ENCODE measurements around the gene PRPF40B.

GRCh38 chr12:49578471-49579112 is 44.8 kb upstream of the PRPF40B start:
- TF ChIP-seq POLR2A (IDR thresholded peaks at IDR 0.05) (no peak), POLR2AphosphoS5 (IDR thresholded peaks at IDR 0.05) (no peak)
- TF ChIP-seq, protein P1, sequence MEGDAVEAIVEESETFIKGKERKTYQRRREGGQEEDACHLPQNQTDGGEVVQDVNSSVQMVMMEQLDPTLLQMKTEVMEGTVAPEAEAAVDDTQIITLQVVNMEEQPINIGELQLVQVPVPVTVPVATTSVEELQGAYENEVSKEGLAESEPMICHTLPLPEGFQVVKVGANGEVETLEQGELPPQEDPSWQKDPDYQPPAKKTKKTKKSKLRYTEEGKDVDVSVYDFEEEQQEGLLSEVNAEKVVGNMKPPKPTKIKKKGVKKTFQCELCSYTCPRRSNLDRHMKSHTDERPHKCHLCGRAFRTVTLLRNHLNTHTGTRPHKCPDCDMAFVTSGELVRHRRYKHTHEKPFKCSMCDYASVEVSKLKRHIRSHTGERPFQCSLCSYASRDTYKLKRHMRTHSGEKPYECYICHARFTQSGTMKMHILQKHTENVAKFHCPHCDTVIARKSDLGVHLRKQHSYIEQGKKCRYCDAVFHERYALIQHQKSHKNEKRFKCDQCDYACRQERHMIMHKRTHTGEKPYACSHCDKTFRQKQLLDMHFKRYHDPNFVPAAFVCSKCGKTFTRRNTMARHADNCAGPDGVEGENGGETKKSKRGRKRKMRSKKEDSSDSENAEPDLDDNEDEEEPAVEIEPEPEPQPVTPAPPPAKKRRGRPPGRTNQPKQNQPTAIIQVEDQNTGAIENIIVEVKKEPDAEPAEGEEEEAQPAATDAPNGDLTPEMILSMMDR (IDR thresholded peaks at IDR 0.05), result no peak

Data from breast epithelium (tissue), 3 donors.